ENCODE data around the gene PLCB1.

Gene PLCB1

GRCh38 chr20:8505476-8506200 lies 373.6 kb downstream of the PLCB1 start:
- no peak for TF ChIP-seq CTCF (IDR thresholded peaks at IDR 0.05; ENCODE audit: extremely low read depth, missing control alignments)
- DNase-seq (ENCODE audit: low spot score): no peak

GRCh38 chr20:8507231-8507630 lies 375.2 kb downstream of the PLCB1 start:
- no peak for DNase-seq (ENCODE audit: low spot score)
- TF ChIP-seq CTCF (IDR thresholded peaks at IDR 0.05; ENCODE audit: extremely low read depth, missing control alignments): no peak

- DNase-seq (ENCODE audit: low spot score): no peak
- no peak for TF ChIP-seq CTCF (IDR thresholded peaks at IDR 0.05; ENCODE audit: extremely low read depth, missing control alignments)
Observed at GRCh38 chr20:8509809-8510208, 377.7 kb downstream of the PLCB1 start.

GRCh38 chr20:8510808-8511207 lies 378.7 kb downstream of the PLCB1 start:
- no peak for DNase-seq (ENCODE audit: low spot score)
- TF ChIP-seq CTCF (IDR thresholded peaks at IDR 0.05; ENCODE audit: extremely low read depth, missing control alignments): no peak

GRCh38 chr20:8512003-8512402 lies 379.9 kb downstream of the PLCB1 start:
- no peak for TF ChIP-seq CTCF (IDR thresholded peaks at IDR 0.05; ENCODE audit: extremely low read depth, missing control alignments)

GRCh38 chr20:8515810-8516435 lies 383.9 kb downstream of the PLCB1 start:
- DNase-seq (ENCODE audit: low spot score): no peak
- no peak for TF ChIP-seq CTCF (IDR thresholded peaks at IDR 0.05; ENCODE audit: extremely low read depth, missing control alignments)

More at GRCh38 chr20:8512003-8512402, 379.9 kb downstream of the PLCB1 start:
- no peak for DNase-seq (ENCODE audit: low spot score)

- TF ChIP-seq CTCF (IDR thresholded peaks at IDR 0.05; ENCODE audit: extremely low read depth, missing control alignments): no peak
- DNase-seq (ENCODE audit: low spot score): no peak
Observed at GRCh38 chr20:8518878-8519277, 386.8 kb downstream of the PLCB1 start.

Data from GM20000 (cell line).